Brain microvascular endothelial cell (primary cell): ENCODE results near the gene DAGLA.

Experiments
- DNase-seq: peaks from one replicate; pipeline ENCODE4 v3.0.0-alpha.2; 2020
- H3K27ac ChIP-seq: fragments of 250-450 bp; sonication (Bioruptor Pico); 2 replicates; pipeline ENCODE4 v1.5.1; 2020; ENCODE audit warnings: mild to moderate bottlenecking, moderate library complexity
- H3K27me3 ChIP-seq: fragments of 250-450 bp; sonication (Bioruptor Pico); replicated peaks from 2 replicates; pipeline ENCODE4 v1.5.1; 2020; ENCODE audit warnings: mild to moderate bottlenecking
- H3K36me3 ChIP-seq: fragments of 250-450 bp; sonication (Bioruptor Pico); replicated peaks from 2 replicates; pipeline ENCODE4 v1.5.1; 2020; ENCODE audit warnings: mild to moderate bottlenecking
- H3K4me3 ChIP-seq: 2 replicates; pipeline ENCODE4 v1.5.1; 2011; ENCODE audit warnings: low read depth, mild to moderate bottlenecking, control low read depth, low read length, moderate library complexity
- CTCF ChIP-seq: IDR thresholded peaks from 2 replicates; pipeline ENCODE4 v1.5.1; 2011; ENCODE audit warnings: low read depth, mild to moderate bottlenecking, moderate library complexity, low read length, control low read depth, inconsistent platforms; ENCODE audit errors: missing control alignments
- in situ Hi-C: cut with HindIII; loops from 2 replicates; pipeline ENCODE4 v1.10.0; 2017; ENCODE audit warnings: low sequenced_read_pairs, low pct_ligation_motif_present

Gene DAGLA

DNA sequence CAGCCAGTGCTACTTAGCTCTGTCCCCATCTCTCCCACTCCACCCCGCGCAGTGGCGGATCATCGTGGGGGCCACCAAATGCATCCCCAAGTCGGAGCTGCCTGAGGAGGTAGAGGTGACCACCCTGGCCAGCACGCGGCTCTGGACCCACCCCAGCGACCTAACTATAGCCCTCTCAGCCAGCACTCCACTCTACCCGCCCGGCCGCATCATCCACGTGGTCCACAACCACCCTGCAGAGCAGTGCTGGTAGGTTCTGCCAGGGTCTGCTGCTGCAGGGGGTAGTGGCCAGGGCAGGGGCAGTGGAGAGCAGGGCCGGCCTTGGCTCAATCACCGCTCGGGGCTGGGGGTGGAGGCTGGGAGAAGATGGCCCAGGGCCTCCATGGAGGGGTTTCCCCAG lies 59.2 kb downstream of the DAGLA start:
- in situ Hi-C loops, result no loop called here
- Histone ChIP-seq H3K27ac (no peak overlapping the region), H3K27me3 (no peaks in the 10 kb centered on the region), H3K4me3 (no peak overlapping the region), H3K36me3 (peaks cover 17% of the 10 kb centered on the region)
- DNase-seq, result no peak
- TF ChIP-seq CTCF, result no peak

- Histone ChIP-seq H3K36me3 (peaks cover 17% of the 10 kb centered on the region), H3K4me3 (no peak overlapping the region), H3K27ac (no peak overlapping the region), H3K27me3 (no peaks in the 10 kb centered on the region)
- in situ Hi-C loops, result no loop called here
- no peak for DNase-seq
- no peak for TF ChIP-seq CTCF
Measured at GRCh38 chr11:61739966-61740365, 59.8 kb downstream of the DAGLA start.

- in situ Hi-C loops, result no loop called here
- no peak overlapping the region for H3K27ac ChIP-seq
Measured at GRCh38 chr11:61742391-61742790, 62.2 kb downstream of the DAGLA start.

GRCh38 chr11:61743486-61744095 lies 63.4 kb downstream of the DAGLA start:
- Histone ChIP-seq H3K27ac (no peak overlapping the region), H3K27me3 (no peaks in the 10 kb centered on the region), H3K4me3 (no peak overlapping the region), H3K36me3 (peaks cover 5% of the 10 kb centered on the region)
- no peak for TF ChIP-seq CTCF
- in situ Hi-C loops, result no loop called here
- DNase-seq, result no peak

More at GRCh38 chr11:61742391-61742790, 62.2 kb downstream of the DAGLA start:
- DNase-seq, result no peak
- TF ChIP-seq CTCF, result no peak
- peaks cover 9% of the 10 kb centered on the region for H3K36me3 ChIP-seq
- H3K27me3 ChIP-seq, result no peaks in the 10 kb centered on the region
- no peak overlapping the region for H3K4me3 ChIP-seq

- in situ Hi-C loops, result no loop called here
- TF ChIP-seq CTCF, result no peak
- DNase-seq, result no peak
- Histone ChIP-seq H3K27ac (no peak overlapping the region), H3K36me3 (peaks cover 5% of the 10 kb centered on the region), H3K27me3 (no peaks in the 10 kb centered on the region), H3K4me3 (no peak overlapping the region)
Measured at GRCh38 chr11:61744181-61744580, 64.0 kb downstream of the DAGLA start.

DNA sequence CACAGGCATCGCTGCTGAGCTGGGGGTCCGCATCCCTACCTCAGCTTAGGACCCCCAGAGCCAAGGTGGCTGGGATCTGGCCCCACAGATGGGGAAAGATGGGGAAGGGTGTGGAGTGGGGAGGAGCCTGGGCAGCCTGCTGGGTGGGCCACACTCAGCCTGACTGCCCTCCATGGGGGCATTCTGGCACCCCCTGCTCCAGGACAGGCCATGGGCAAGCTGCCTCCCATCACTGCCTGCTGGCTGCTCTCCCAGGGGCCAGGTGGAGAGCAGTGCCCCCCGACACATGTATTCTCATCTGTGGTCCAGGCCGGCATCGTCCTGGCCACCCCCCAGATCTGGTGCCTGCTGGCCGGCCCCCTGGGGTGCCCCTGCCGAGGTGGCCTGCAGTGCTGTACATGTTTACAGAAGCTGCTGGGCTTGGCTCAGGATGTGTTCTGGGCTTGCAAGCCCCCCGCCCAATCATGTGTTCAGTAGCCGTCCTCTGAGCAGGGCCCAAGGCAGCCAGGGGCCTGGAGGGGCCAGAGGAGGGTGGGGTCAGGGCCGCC lies 64.5 kb downstream of the DAGLA start:
- H3K27ac ChIP-seq, result no peak overlapping the region
- no peak for DNase-seq
- in situ Hi-C loops, result no loop called here
- no peaks in the 10 kb centered on the region for H3K27me3 ChIP-seq
- no peak overlapping the region for H3K4me3 ChIP-seq
- no peak for TF ChIP-seq CTCF
- H3K36me3 ChIP-seq, result peaks cover 5% of the 10 kb centered on the region
